ENCODE results near the gene CMPK1. TPM values are rescaled to one million over a fixed set of nuclear protein-coding genes. Genes with fewer than 3 reads are reported as not detected.

Gene CMPK1
- total RNA-seq, 3 donors from 2014 or later = 159 to 226 (median 223) TPM

DNA sequence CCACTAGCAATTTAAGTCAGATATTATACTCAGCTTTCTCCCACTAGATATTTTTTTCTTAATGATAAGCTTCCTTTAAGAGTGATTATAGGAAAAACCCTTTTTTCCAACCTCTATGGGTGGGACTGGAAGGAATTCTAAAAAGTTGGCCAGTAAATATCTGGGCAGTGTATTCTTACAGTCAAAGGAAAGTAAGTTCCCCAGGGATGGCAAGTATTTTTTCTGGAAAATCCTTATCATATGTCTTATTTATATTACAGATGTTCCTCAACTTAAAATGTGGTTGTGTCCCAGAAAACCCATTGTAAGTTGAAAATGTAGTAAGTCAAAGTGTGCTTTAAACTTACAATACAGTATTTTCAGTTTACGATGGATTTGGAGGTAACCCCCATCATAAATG, 29.2 kb downstream of the CMPK1 start:
- no peaks in the 10 kb centered on the region for H3K36me3 ChIP-seq (ENCODE audit: low read depth)
- peaks cover 6% of the 10 kb centered on the region for H3K4me1 ChIP-seq (ENCODE audit: low read depth)
- H3K4me3 ChIP-seq = no peak overlapping the region
- DNase-seq (no peak), ATAC-seq (no peak)
- intact Hi-C loops (cut with DNase I, micrococcal nuclease) = no loop called here
- no peaks in the 10 kb centered on the region for H3K9me3 ChIP-seq
- TF ChIP-seq, protein P1, sequence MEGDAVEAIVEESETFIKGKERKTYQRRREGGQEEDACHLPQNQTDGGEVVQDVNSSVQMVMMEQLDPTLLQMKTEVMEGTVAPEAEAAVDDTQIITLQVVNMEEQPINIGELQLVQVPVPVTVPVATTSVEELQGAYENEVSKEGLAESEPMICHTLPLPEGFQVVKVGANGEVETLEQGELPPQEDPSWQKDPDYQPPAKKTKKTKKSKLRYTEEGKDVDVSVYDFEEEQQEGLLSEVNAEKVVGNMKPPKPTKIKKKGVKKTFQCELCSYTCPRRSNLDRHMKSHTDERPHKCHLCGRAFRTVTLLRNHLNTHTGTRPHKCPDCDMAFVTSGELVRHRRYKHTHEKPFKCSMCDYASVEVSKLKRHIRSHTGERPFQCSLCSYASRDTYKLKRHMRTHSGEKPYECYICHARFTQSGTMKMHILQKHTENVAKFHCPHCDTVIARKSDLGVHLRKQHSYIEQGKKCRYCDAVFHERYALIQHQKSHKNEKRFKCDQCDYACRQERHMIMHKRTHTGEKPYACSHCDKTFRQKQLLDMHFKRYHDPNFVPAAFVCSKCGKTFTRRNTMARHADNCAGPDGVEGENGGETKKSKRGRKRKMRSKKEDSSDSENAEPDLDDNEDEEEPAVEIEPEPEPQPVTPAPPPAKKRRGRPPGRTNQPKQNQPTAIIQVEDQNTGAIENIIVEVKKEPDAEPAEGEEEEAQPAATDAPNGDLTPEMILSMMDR (IDR thresholded peaks at IDR 0.05) = no peak

DNA sequence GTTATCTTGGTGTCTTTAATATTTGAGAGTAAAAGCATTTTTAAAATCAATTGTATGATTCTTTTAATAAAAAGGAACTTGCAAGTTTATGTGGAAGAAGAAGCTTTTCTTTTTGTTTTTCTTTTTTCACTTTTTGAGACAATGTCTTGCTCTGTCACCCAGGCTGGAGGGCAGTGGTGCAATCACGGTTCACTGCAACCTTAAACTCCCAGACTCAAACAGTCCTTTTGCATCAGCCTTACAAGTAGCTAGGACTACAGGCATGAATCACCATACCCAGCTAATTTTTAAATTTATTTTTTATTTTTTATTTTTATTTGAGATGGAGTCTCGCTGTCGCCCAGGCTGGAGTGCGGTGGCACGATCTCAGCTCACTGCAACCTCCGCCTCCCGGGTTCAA, 34.1 kb downstream of the CMPK1 start:
- TF ChIP-seq, protein P1 (IDR thresholded peaks at IDR 0.05) = no peak
- ATAC-seq (no peak), DNase-seq (no peak)
- Histone ChIP-seq H3K4me3 (no peak overlapping the region), H3K9me3 (no peaks in the 10 kb centered on the region), H3K4me1 (ENCODE audit: low read depth) (no peaks in the 10 kb centered on the region), H3K36me3 (ENCODE audit: low read depth) (peaks cover 5% of the 10 kb centered on the region)
- intact Hi-C loops (cut with DNase I, micrococcal nuclease) = no loop called here

DNA sequence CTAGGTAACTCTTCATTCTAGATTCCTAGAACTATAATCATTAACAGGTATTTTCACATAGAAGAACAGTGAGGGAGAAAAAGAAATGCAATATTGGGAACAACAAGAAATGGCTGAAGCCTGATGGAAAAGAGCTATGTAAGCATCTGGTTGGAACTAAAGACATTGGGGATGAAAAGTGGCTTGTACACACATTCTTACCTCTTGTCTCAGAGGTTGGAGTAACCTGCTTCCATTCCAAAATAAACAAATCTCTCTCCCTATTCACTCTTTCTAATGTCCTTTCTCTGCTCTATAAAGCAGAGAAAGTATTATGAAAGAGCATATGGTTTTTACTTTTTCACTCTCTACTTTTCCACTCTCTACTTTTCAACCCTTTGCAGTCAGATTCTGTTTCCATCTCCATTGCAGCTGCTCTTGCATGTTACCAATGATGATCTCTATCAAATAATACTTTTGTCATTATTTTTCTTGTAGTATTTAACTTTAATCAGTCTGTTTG, 37.5 kb downstream of the CMPK1 start:
- DNase-seq (no peak), ATAC-seq (no peak)
- intact Hi-C loops (cut with DNase I, micrococcal nuclease) = no loop called here
- TF ChIP-seq, protein P1 (IDR thresholded peaks at IDR 0.05) = no peak
- Histone ChIP-seq H3K9me3 (no peaks in the 10 kb centered on the region), H3K4me3 (no peak overlapping the region), H3K4me1 (ENCODE audit: low read depth) (no peaks in the 10 kb centered on the region), H3K36me3 (ENCODE audit: low read depth) (peaks cover 16% of the 10 kb centered on the region)

DNA sequence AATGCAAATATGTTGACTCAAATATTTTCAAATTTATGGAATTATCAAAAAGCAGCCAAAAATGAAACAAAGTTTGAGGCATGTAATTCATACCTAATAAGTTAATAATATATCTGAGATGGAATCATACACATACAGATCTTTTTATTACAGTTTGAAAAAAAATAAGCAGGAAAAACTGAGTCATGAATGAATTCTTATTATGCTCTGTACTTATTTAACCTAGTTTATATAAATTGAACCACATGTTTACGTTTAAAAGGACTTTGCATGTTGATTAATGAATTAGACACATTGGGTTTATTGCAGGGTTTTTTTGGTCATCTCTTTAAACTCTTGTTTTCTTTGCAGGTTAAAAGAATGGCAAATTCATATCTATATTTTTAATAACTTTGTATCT, 40.9 kb downstream of the CMPK1 start:
- Histone ChIP-seq H3K36me3 (ENCODE audit: low read depth) (peaks cover 12% of the 10 kb centered on the region), H3K4me1 (ENCODE audit: low read depth) (no peaks in the 10 kb centered on the region), H3K4me3 (no peak overlapping the region), H3K9me3 (no peaks in the 10 kb centered on the region)
- ATAC-seq (no peak), DNase-seq (no peak)
- intact Hi-C loops (cut with DNase I, micrococcal nuclease) = no loop called here
- TF ChIP-seq, protein P1 (IDR thresholded peaks at IDR 0.05) = no peak

DNA sequence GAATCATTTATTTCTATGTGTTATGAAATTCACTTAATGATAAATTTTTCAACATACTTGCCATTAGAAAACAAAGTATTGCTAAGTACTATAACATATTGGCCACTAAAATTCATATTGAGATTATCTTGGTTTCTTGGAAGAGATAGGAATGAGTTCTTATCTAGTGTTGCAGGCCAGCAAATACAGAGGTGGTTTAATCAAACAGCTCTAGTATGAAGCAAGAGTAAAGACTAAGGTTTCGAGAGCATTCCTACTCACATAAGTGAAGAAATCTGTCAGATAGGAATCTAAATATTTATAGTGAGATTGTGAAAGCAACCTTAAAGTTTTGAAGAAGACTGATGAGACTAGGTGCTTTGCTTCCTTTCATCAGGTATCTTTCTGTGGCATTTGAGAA, 44.6 kb downstream of the CMPK1 start:
- Histone ChIP-seq H3K4me3 (no peak overlapping the region), H3K36me3 (ENCODE audit: low read depth) (peaks cover 12% of the 10 kb centered on the region), H3K4me1 (ENCODE audit: low read depth) (no peaks in the 10 kb centered on the region), H3K9me3 (no peaks in the 10 kb centered on the region)
- DNase-seq = no peak
- ATAC-seq = no peak
- intact Hi-C loops (cut with DNase I, micrococcal nuclease) = no loop called here
- TF ChIP-seq, protein P1 (IDR thresholded peaks at IDR 0.05) = no peak

DNA sequence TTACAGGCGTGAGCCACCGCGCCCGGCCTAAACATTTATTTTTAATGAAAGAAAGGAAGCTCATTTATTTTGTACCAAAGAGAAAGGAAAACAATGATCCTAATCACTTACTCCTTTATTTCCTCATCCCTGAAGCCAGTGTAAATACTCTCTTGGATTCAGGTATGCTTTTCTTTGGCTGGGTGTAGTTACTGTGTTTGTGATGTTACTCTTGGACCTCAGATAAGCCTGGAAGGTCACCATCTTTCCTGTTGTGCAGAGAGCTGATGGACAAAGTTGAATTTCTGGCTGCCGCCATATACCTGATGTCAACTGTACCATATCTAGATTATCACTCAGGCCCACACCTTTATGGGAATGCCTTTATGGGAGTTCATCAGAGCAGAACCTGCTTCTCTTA, 47.1 kb downstream of the CMPK1 start:
- no peak for ATAC-seq
- Histone ChIP-seq H3K4me3 (no peak overlapping the region), H3K9me3 (no peaks in the 10 kb centered on the region), H3K36me3 (ENCODE audit: low read depth) (peaks cover 2% of the 10 kb centered on the region), H3K4me1 (ENCODE audit: low read depth) (no peaks in the 10 kb centered on the region)
- DNase-seq = no peak
- TF ChIP-seq, protein P1 (IDR thresholded peaks at IDR 0.05) = no peak
- intact Hi-C loops (cut with DNase I, micrococcal nuclease) = no loop called here

Measured in mucosa of descending colon (tissue), 3 donors.